ENCODE measurements around the gene IGFL1. TPM values are rescaled to one million over a fixed set of nuclear protein-coding genes. Genes with fewer than 3 reads are reported as not detected.

Gene IGFL1
- total and polyA plus RNA-seq, 2 experiments from 2014 or later, result not detected

DNA sequence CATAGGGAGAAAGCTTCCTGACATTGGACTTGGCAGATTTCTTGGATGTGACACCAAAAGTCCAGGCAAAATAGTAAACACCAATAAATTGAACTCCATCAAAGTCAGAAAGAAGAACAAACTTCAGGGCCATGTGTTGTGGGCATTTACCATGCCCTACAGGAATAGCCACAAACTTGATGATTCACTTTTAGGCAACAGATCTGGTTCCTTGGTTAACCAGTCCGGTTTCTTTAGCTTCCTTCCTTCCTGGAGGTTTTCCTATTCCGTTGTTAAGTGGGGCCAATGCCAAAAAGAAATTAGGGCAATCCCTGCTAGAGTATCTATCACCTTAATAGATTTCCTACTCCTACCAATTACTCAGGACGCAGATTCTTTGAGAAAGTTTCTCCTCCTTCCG lies 25.2 kb downstream of the IGFL1 start:
- Histone ChIP-seq H3K27ac (ENCODE audit: low read depth) (no peak overlapping the region), H3F3A (replicated peaks; ENCODE audit: low read depth) (no peaks in the 10 kb centered on the region), H3K4me1 (ENCODE audit: insufficient read depth) (no peaks in the 10 kb centered on the region), H3K4me3 (no peak overlapping the region), H3K79me2 (replicated peaks; ENCODE audit: insufficient read depth) (no peaks in the 10 kb centered on the region), H3K27me3 (ENCODE audit: insufficient read depth) (no peaks in the 10 kb centered on the region), H4K20me1 (replicated peaks; ENCODE audit: insufficient read depth) (no peaks in the 10 kb centered on the region), H3K9me2 (ENCODE audit: insufficient read depth) (no peaks in the 10 kb centered on the region), H3K4me2 (no peak overlapping the region), H3K36me3 (ENCODE audit: insufficient read depth) (no peaks in the 10 kb centered on the region), H2AFZ (no peak overlapping the region)
- TF ChIP-seq ZNF331 (CRISPR knock-in tag; IDR thresholded peaks at IDR 0.05; ENCODE audit: low read depth) (no peak), EZH2 (IDR thresholded peaks at IDR 0.05; ENCODE audit: low read depth, unreplicated experiment) (no peak), ZNF114 (CRISPR knock-in tag; IDR thresholded peaks at IDR 0.05) (no peak), CREB1 (CRISPR knock-in tag; IDR thresholded peaks at IDR 0.05; ENCODE audit: low read depth) (no peak), POLR2AphosphoS5 (IDR thresholded peaks at IDR 0.05; ENCODE audit: low read depth) (no peak), EZH2phosphoT487 (IDR thresholded peaks at IDR 0.05; ENCODE audit: unreplicated experiment) (no peak), STAT1 (IDR thresholded peaks at IDR 0.05; ENCODE audit: unreplicated experiment) (no peak), NANOG (IDR thresholded peaks at IDR 0.05; ENCODE audit: borderline replicate concordance) (no peak), REST (IDR thresholded peaks at IDR 0.05; ENCODE audit: unreplicated experiment) (no peak), JUNB (IDR thresholded peaks at IDR 0.05; ENCODE audit: unreplicated experiment) (no peak)
- TF ChIP-seq, protein P1, sequence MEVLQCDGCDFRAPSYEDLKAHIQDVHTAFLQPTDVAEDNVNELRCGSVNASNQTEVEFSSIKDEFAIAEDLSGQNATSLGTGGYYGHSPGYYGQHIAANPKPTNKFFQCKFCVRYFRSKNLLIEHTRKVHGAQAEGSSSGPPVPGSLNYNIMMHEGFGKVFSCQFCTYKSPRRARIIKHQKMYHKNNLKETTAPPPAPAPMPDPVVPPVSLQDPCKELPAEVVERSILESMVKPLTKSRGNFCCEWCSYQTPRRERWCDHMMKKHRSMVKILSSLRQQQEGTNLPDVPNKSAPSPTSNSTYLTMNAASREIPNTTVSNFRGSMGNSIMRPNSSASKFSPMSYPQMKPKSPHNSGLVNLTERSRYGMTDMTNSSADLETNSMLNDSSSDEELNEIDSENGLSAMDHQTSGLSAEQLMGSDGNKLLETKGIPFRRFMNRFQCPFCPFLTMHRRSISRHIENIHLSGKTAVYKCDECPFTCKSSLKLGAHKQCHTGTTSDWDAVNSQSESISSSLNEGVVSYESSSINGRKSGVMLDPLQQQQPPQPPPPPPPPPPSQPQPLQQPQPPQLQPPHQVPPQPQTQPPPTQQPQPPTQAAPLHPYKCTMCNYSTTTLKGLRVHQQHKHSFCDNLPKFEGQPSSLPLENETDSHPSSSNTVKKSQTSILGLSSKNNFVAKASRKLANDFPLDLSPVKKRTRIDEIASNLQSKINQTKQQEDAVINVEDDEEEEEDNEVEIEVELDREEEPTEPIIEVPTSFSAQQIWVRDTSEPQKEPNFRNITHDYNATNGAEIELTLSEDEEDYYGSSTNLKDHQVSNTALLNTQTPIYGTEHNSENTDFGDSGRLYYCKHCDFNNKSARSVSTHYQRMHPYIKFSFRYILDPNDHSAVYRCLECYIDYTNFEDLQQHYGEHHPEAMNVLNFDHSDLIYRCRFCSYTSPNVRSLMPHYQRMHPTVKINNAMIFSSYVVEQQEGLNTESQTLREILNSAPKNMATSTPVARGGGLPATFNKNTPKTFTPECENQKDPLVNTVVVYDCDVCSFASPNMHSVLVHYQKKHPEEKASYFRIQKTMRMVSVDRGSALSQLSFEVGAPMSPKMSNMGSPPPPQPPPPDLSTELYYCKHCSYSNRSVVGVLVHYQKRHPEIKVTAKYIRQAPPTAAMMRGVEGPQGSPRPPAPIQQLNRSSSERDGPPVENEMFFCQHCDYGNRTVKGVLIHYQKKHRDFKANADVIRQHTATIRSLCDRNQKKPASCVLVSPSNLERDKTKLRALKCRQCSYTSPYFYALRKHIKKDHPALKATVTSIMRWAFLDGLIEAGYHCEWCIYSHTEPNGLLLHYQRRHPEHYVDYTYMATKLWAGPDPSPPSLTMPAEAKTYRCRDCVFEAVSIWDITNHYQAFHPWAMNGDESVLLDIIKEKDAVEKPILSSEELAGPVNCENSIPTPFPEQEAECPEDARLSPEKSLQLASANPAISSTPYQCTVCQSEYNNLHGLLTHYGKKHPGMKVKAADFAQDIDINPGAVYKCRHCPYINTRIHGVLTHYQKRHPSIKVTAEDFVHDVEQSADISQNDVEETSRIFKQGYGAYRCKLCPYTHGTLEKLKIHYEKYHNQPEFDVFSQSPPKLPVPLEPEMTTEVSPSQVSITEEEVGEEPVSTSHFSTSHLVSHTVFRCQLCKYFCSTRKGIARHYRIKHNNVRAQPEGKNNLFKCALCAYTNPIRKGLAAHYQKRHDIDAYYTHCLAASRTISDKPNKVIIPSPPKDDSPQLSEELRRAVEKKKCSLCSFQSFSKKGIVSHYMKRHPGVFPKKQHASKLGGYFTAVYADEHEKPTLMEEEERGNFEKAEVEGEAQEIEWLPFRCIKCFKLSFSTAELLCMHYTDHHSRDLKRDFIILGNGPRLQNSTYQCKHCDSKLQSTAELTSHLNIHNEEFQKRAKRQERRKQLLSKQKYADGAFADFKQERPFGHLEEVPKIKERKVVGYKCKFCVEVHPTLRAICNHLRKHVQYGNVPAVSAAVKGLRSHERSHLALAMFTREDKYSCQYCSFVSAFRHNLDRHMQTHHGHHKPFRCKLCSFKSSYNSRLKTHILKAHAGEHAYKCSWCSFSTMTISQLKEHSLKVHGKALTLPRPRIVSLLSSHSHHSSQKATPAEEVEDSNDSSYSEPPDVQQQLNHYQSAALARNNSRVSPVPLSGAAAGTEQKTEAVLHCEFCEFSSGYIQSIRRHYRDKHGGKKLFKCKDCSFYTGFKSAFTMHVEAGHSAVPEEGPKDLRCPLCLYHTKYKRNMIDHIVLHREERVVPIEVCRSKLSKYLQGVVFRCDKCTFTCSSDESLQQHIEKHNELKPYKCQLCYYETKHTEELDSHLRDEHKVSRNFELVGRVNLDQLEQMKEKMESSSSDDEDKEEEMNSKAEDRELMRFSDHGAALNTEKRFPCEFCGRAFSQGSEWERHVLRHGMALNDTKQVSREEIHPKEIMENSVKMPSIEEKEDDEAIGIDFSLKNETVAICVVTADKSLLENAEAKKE (CRISPR knock-in tag; IDR thresholded peaks at IDR 0.05), result no peak
- TF ChIP-seq, protein P2, sequence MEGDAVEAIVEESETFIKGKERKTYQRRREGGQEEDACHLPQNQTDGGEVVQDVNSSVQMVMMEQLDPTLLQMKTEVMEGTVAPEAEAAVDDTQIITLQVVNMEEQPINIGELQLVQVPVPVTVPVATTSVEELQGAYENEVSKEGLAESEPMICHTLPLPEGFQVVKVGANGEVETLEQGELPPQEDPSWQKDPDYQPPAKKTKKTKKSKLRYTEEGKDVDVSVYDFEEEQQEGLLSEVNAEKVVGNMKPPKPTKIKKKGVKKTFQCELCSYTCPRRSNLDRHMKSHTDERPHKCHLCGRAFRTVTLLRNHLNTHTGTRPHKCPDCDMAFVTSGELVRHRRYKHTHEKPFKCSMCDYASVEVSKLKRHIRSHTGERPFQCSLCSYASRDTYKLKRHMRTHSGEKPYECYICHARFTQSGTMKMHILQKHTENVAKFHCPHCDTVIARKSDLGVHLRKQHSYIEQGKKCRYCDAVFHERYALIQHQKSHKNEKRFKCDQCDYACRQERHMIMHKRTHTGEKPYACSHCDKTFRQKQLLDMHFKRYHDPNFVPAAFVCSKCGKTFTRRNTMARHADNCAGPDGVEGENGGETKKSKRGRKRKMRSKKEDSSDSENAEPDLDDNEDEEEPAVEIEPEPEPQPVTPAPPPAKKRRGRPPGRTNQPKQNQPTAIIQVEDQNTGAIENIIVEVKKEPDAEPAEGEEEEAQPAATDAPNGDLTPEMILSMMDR (conservative IDR thresholded peaks at IDR 0.05; ENCODE audit: low read depth in 2 of 2), result no peak
- TF ChIP-seq, protein P3, sequence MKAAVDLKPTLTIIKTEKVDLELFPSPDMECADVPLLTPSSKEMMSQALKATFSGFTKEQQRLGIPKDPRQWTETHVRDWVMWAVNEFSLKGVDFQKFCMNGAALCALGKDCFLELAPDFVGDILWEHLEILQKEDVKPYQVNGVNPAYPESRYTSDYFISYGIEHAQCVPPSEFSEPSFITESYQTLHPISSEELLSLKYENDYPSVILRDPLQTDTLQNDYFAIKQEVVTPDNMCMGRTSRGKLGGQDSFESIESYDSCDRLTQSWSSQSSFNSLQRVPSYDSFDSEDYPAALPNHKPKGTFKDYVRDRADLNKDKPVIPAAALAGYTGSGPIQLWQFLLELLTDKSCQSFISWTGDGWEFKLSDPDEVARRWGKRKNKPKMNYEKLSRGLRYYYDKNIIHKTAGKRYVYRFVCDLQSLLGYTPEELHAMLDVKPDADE (IDR thresholded peaks at IDR 0.05), result no peak
- ATAC-seq, result no peak
- peaks cover 3% of the 10 kb centered on the region; the same call in 2 of the 3 replicates for H3K4me1 Mint-ChIP-seq
- no peak overlapping the region for H3K4me3 Mint-ChIP-seq
- no peaks in the 10 kb centered on the region for H3K36me3 Mint-ChIP-seq (ENCODE audit: low read depth)
- no peak overlapping the region for H3K27ac Mint-ChIP-seq
- no peaks in the 10 kb centered on the region for H3K27me3 Mint-ChIP-seq (ENCODE audit: insufficient read depth, low read depth, poor library complexity)
- no peak for DNase-seq (ENCODE audit: low spot score)
- no peaks in the 10 kb centered on the region for H3K9me3 Mint-ChIP-seq
